ENCODE results near the gene RNF217. TPM values are rescaled to one million over a fixed set of nuclear protein-coding genes. Genes with fewer than 3 reads are reported as not detected.

The RNF217 gene
- total RNA-seq, 3 donors from 2014 or later (not counting 1 experiment from before 2014, with no cell fraction given): 3.3 to 9.5 (median 4.4) TPM

GRCh38 chr6:125121894-125122293, 159.7 kb downstream of the RNF217 start:
- no peaks in the 10 kb centered on the region for H3K4me1 ChIP-seq (ENCODE audit: control insufficient read depth, insufficient read depth, low read length)
- H3K27me3 ChIP-seq (ENCODE audit: control insufficient read depth, insufficient read depth, low read length): no peaks in the 10 kb centered on the region
- H3K27ac ChIP-seq (ENCODE audit: low read length): no peak overlapping the region
- no peaks in the 10 kb centered on the region for H3K36me3 ChIP-seq (ENCODE audit: control insufficient read depth, insufficient read depth, low read length)
- H3K9me3 ChIP-seq (ENCODE audit: control insufficient read depth, insufficient read depth, low read length): no peaks in the 10 kb centered on the region
- intact Hi-C loops (cut with micrococcal nuclease): no loop called here
- ATAC-seq: no peak
- H3K9me3 Mint-ChIP-seq: no peaks in the 10 kb centered on the region
- DNase-seq: no peak
- WGBS (ENCODE audit: insufficient coverage): 60% methylated on average over 1 of the region's 1 CpG
- no peak overlapping the region for H3K4me3 ChIP-seq (ENCODE audit: low read length)
- no peak overlapping the region for H3K27ac Mint-ChIP-seq
- no peak overlapping the region for H3K4me3 Mint-ChIP-seq
- no peaks in the 10 kb centered on the region for H3K4me1 Mint-ChIP-seq
- peaks cover 8 to 14% of the 10 kb centered on the region in 2 donors for H3K27me3 Mint-ChIP-seq (ENCODE audit: low read depth in 2 of 2)
- no peaks in the 10 kb centered on the region for H3K36me3 Mint-ChIP-seq
- TF ChIP-seq CTCF (IDR thresholded peaks at IDR 0.05): no peak

GRCh38 chr6:125123051-125123450, 160.8 kb downstream of the RNF217 start:
- TF ChIP-seq CTCF (IDR thresholded peaks at IDR 0.05): no peak
- no peak overlapping the region for H3K27ac Mint-ChIP-seq
- H3K4me3 Mint-ChIP-seq: no peak overlapping the region

GRCh38 chr6:125123468-125124048, 161.3 kb downstream of the RNF217 start:
- no peak for TF ChIP-seq CTCF (IDR thresholded peaks at IDR 0.05)
- H3K9me3 ChIP-seq (ENCODE audit: control insufficient read depth, insufficient read depth, low read length): no peaks in the 10 kb centered on the region
- H3K36me3 ChIP-seq (ENCODE audit: control insufficient read depth, insufficient read depth, low read length): no peaks in the 10 kb centered on the region
- Mint-ChIP-seq H3K4me1 (no peaks in the 10 kb centered on the region), H3K36me3 (no peaks in the 10 kb centered on the region), H3K27ac (no peak overlapping the region), H3K9me3 (no peaks in the 10 kb centered on the region), H3K4me3 (no peak overlapping the region), H3K27me3 (ENCODE audit: low read depth in 2 of 2) (peaks cover 5 to 14% of the 10 kb centered on the region in 2 donors)
- 88% methylated on average over 7 of the region's 8 CpGs for WGBS (ENCODE audit: insufficient coverage)
- H3K27me3 ChIP-seq (ENCODE audit: control insufficient read depth, insufficient read depth, low read length): no peaks in the 10 kb centered on the region
- H3K27ac ChIP-seq (ENCODE audit: low read length): no peak overlapping the region
- intact Hi-C loops (cut with micrococcal nuclease): no loop called here
- H3K4me3 ChIP-seq (ENCODE audit: low read length): no peak overlapping the region
- H3K4me1 ChIP-seq (ENCODE audit: control insufficient read depth, insufficient read depth, low read length): no peaks in the 10 kb centered on the region
- ATAC-seq: no peak
- DNase-seq: no peak

More at GRCh38 chr6:125123051-125123450, 160.8 kb downstream of the RNF217 start:
- Mint-ChIP-seq H3K4me1 (no peaks in the 10 kb centered on the region), H3K9me3 (no peaks in the 10 kb centered on the region), H3K27me3 (ENCODE audit: low read depth in 2 of 2) (peaks cover 5 to 14% of the 10 kb centered on the region in 2 donors), H3K36me3 (no peaks in the 10 kb centered on the region)
- Histone ChIP-seq H3K9me3 (ENCODE audit: control insufficient read depth, insufficient read depth, low read length) (no peaks in the 10 kb centered on the region), H3K4me1 (ENCODE audit: control insufficient read depth, insufficient read depth, low read length) (no peaks in the 10 kb centered on the region), H3K27me3 (ENCODE audit: control insufficient read depth, insufficient read depth, low read length) (no peaks in the 10 kb centered on the region), H3K27ac (ENCODE audit: low read length) (no peak overlapping the region), H3K36me3 (ENCODE audit: control insufficient read depth, insufficient read depth, low read length) (no peaks in the 10 kb centered on the region), H3K4me3 (ENCODE audit: low read length) (no peak overlapping the region)
- intact Hi-C loops (cut with micrococcal nuclease): no loop called here
- DNase-seq (no peak), ATAC-seq (no peak)
- WGBS (ENCODE audit: insufficient coverage): 75% methylated on average over 1 of the region's 3 CpGs
